NCI-H748 (cell line): ENCODE data around the gene FGD5.
A peak's percentile ranks its signal among the peaks of the same experiment; 100 is the strongest.

ENCODE experiments used
- DNase-seq: peaks from one replicate; lab custom pipeline; 2025; ENCODE audit not compliant: unreplicated experiment; lab: John Stamatoyannopoulos, UW

Gene FGD5

GRCh38 chr3:14923476-14923875 is 104.7 kb downstream of the FGD5 start:
- no peak for DNase-seq

GRCh38 chr3:14925729-14926591 is 107.2 kb downstream of the FGD5 start:
- DNase-seq, result peak; percentile 56

- DNase-seq, result no peak
Observed at GRCh38 chr3:14926592-14926991, 107.8 kb downstream of the FGD5 start.

- DNase-seq, result no peak
Observed at GRCh38 chr3:14927308-14927707, 108.5 kb downstream of the FGD5 start.

GRCh38 chr3:14929310-14930074 is 110.7 kb downstream of the FGD5 start:
- no peak for DNase-seq

- no peak for DNase-seq
Observed at GRCh38 chr3:14933820-14934425, 115.2 kb downstream of the FGD5 start.

GRCh38 chr3:14935592-14936345 is 117.0 kb downstream of the FGD5 start:
- DNase-seq, result no peak

GRCh38 chr3:14938954-14939353 is 120.2 kb downstream of the FGD5 start:
- DNase-seq, result no peak

- DNase-seq, result no peak
Observed at GRCh38 chr3:14941871-14942270, 123.1 kb downstream of the FGD5 start.

GRCh38 chr3:14943042-14943441 is 124.3 kb downstream of the FGD5 start:
- no peak for DNase-seq

- DNase-seq, result no peak
Observed at GRCh38 chr3:14946236-14946635, 127.5 kb downstream of the FGD5 start.

GRCh38 chr3:14946739-14947099 is 128.0 kb downstream of the FGD5 start:
- DNase-seq, result no peak

GRCh38 chr3:14947100-14947885 is 128.5 kb downstream of the FGD5 start, which contains the start of gene NR2C2:
Gene NR2C2, plus strand, starts transcription at chr3:14947583. Its CDS starts 56,332 bp downstream, at chr3:15003915.
- peak; percentile 86 for DNase-seq

- peak; percentile 94 for DNase-seq
Observed at GRCh38 chr3:14947886-14948608, 129.3 kb downstream of the FGD5 start.

- no peak for DNase-seq
Observed at GRCh38 chr3:14948609-14949038, 129.9 kb downstream of the FGD5 start.

- DNase-seq, result no peak
Observed at GRCh38 chr3:14949126-14949525, 130.4 kb downstream of the FGD5 start.

GRCh38 chr3:14950274-14950673 is 131.5 kb downstream of the FGD5 start:
- DNase-seq, result no peak

GRCh38 chr3:14957153-14957552 is 138.4 kb downstream of the FGD5 start:
- no peak for DNase-seq

- no peak for DNase-seq
Observed at GRCh38 chr3:14957925-14958324, 139.2 kb downstream of the FGD5 start.
